Neuronal stem cell (in vitro differentiated cells): ENCODE measurements around the gene CD3D.

Experiments
- DNase-seq: peaks from one replicate; pipeline ENCODE4 v3.0.0-alpha.2; 2013; ENCODE audit warnings: low spot score
- H2AFZ ChIP-seq: one replicate; pipeline ENCODE4 v1.6.1; 2013; ENCODE audit warnings: mild to moderate bottlenecking, low read length, inconsistent platforms
- H2AK5ac ChIP-seq: 2 replicates; pipeline ENCODE4 v1.6.1; 2013; ENCODE audit warnings: low read depth, mild to moderate bottlenecking, inconsistent platforms, low read length, moderate library complexity, mixed read lengths
- H2BK120ac ChIP-seq: 2 replicates; pipeline ENCODE4 v1.6.1; 2013; ENCODE audit warnings: low read depth, mild to moderate bottlenecking, inconsistent platforms, low read length, moderate library complexity, mixed read lengths
- H2BK12ac ChIP-seq: one replicate; pipeline ENCODE4 v1.6.1; 2013; ENCODE audit warnings: low read length, inconsistent platforms
- H2BK15ac ChIP-seq: 2 replicates; pipeline ENCODE4 v1.6.1; 2013; ENCODE audit warnings: mild to moderate bottlenecking, low read length, inconsistent platforms, mixed read lengths
- H2BK5ac ChIP-seq: one replicate; pipeline ENCODE4 v1.6.1; 2013; ENCODE audit warnings: inconsistent platforms, mild to moderate bottlenecking, low read length, moderate library complexity
- H3K14ac ChIP-seq: one replicate; pipeline ENCODE4 v1.6.1; 2013; ENCODE audit warnings: low read length, inconsistent platforms
- H3K18ac ChIP-seq: 2 replicates; pipeline ENCODE4 v1.6.1; 2013; ENCODE audit warnings: low read length, inconsistent platforms
- H3K23ac ChIP-seq: 2 replicates; pipeline ENCODE4 v1.6.1; 2013; ENCODE audit warnings: low read depth, mild to moderate bottlenecking, mixed read lengths, low read length, inconsistent platforms; ENCODE audit not compliant: poor library complexity
- H3K27ac ChIP-seq: replicated peaks from 3 replicates; pipeline ENCODE4 v1.5.1; 2013; ENCODE audit warnings: low read length, inconsistent platforms
- H3K27me3 ChIP-seq, 3 experiments: 2 replicates each; pipeline ENCODE4 v1.6.1; 2013; ENCODE audit warnings: low read length in 3 of 3, mild to moderate bottlenecking in 2 of 3, inconsistent platforms in 1 of 3, low read depth in 1 of 3, mixed read lengths in 1 of 3, moderate library complexity in 1 of 3; ENCODE audit not compliant: control insufficient read depth in 3 of 3, insufficient read depth in 3 of 3
- H3K36me3 ChIP-seq, 2 donors: replicated peaks in 1 of 2; 2 replicates each; pipeline ENCODE4 v1.6.1; 2013; ENCODE audit warnings: low read length in 2 of 2; ENCODE audit not compliant: control insufficient read depth in 2 of 2, insufficient read depth in 2 of 2
- H3K4ac ChIP-seq: 2 replicates; pipeline ENCODE4 v1.6.1; 2013; ENCODE audit warnings: inconsistent platforms, mild to moderate bottlenecking, low read length, moderate library complexity
- H3K4me1 ChIP-seq, 2 donors: 1 replicate in 1 of 2; 2 replicates in 1 of 2; pipeline ENCODE4 v1.6.1; 2013; ENCODE audit warnings: low read length in 2 of 2, low read depth in 1 of 2; ENCODE audit not compliant: control insufficient read depth in 2 of 2, insufficient read depth in 1 of 2
- H3K4me2 ChIP-seq: one replicate; pipeline ENCODE4 v1.6.1; 2013; ENCODE audit warnings: mild to moderate bottlenecking, low read length, inconsistent platforms; ENCODE audit not compliant: insufficient read depth, poor library complexity, severe bottlenecking
- H3K4me3 ChIP-seq, 2 donors: 2 replicates each; pipeline ENCODE4 v1.5.1; 2013; ENCODE audit warnings: low read length in 2 of 2, mild to moderate bottlenecking in 2 of 2, inconsistent platforms in 1 of 2, moderate library complexity in 1 of 2
- H3K79me1 ChIP-seq: one replicate; pipeline ENCODE4 v1.6.1; 2013; ENCODE audit warnings: low read depth, mild to moderate bottlenecking, inconsistent platforms, low read length, moderate library complexity
- H3K9ac ChIP-seq: one replicate; pipeline ENCODE4 v1.6.1; 2013; ENCODE audit warnings: mild to moderate bottlenecking, low read depth, low read length, inconsistent platforms; ENCODE audit not compliant: poor library complexity
- H3K9me3 ChIP-seq, 2 donors: replicated peaks in 1 of 2; 2 replicates each; pipeline versions ENCODE3 to v1.6.1; 2013; ENCODE audit warnings: low read length in 2 of 2, mild to moderate bottlenecking in 2 of 2, inconsistent platforms in 1 of 2, low read depth in 1 of 2, mixed read lengths in 1 of 2, moderate library complexity in 1 of 2; ENCODE audit not compliant: control insufficient read depth in 2 of 2, insufficient read depth in 1 of 2
- H4K8ac ChIP-seq: one replicate; pipeline ENCODE4 v1.6.1; 2013; ENCODE audit warnings: low read depth, mild to moderate bottlenecking, inconsistent platforms, low read length, moderate library complexity
- H4K91ac ChIP-seq: one replicate; pipeline ENCODE4 v1.6.1; 2013; ENCODE audit warnings: low read length, low read depth, mild to moderate bottlenecking, inconsistent platforms; ENCODE audit not compliant: poor library complexity
- WGBS, 2 donors: extraction: QIAGEN DNeasy Blood & Tissue Kit; methylation state at CpG; one replicate each; pipeline ENCODE4 v1.1.7; 2013; ENCODE audit warnings: missing lambda C conversion rate in 2 of 2, mixed read lengths in 1 of 2; ENCODE audit not compliant: insufficient read length in 2 of 2, insufficient replicate concordance in 1 of 2; ENCODE audit errors: extremely low coverage in 2 of 2; 5-methylcytosine and 5-hydroxymethylcytosine counted together

Gene CD3D

GRCh38 chr11:118328745-118329144, 13.8 kb downstream of the CD3D start:
- H2AK5ac ChIP-seq = no peak overlapping the region
- no peak overlapping the region for H4K8ac ChIP-seq
- H3K14ac ChIP-seq = no peak overlapping the region
- no peak overlapping the region for H3K4me3 ChIP-seq
- no peak overlapping the region for H3K27ac ChIP-seq
- no peak overlapping the region for H2BK5ac ChIP-seq
- DNase-seq = no peak
- H3K36me3 ChIP-seq = no peaks in the 10 kb centered on the region
- no peaks in the 10 kb centered on the region for H3K27me3 ChIP-seq
- H3K9ac ChIP-seq = no peak overlapping the region
- no peaks in the 10 kb centered on the region for H3K4me1 ChIP-seq
- no peak overlapping the region for H2AFZ ChIP-seq
- no peak overlapping the region for H3K4ac ChIP-seq
- no peak overlapping the region for H2BK12ac ChIP-seq
- no peak overlapping the region for H3K4me2 ChIP-seq
- H3K18ac ChIP-seq = no peak overlapping the region
- no peak overlapping the region for H2BK15ac ChIP-seq
- H4K91ac ChIP-seq = no peak overlapping the region
- H2BK120ac ChIP-seq = no peak overlapping the region
- H3K79me1 ChIP-seq = no peaks in the 10 kb centered on the region
- no peak overlapping the region for H3K23ac ChIP-seq
- H3K9me3 ChIP-seq = peaks cover 0 to 1% of the 10 kb centered on the region in 2 donors

GRCh38 chr11:118325283-118325682, 17.2 kb downstream of the CD3D start:
- no peak overlapping the region for H2AK5ac ChIP-seq
- no peak overlapping the region for H2BK12ac ChIP-seq
- H3K4me2 ChIP-seq = no peak overlapping the region
- no peak overlapping the region for H2BK15ac ChIP-seq
- no peaks in the 10 kb centered on the region for H3K79me1 ChIP-seq
- H3K4me1 ChIP-seq = no peaks in the 10 kb centered on the region
- H3K36me3 ChIP-seq = no peaks in the 10 kb centered on the region
- H3K27me3 ChIP-seq = no peaks in the 10 kb centered on the region
- H4K8ac ChIP-seq = no peak overlapping the region
- H3K4me3 ChIP-seq = no peak overlapping the region
- no peak overlapping the region for H2AFZ ChIP-seq
- H2BK5ac ChIP-seq = no peak overlapping the region
- H3K23ac ChIP-seq = no peak overlapping the region
- no peak overlapping the region for H2BK120ac ChIP-seq
- no peak overlapping the region for H3K4ac ChIP-seq
- no peak for DNase-seq
- H3K14ac ChIP-seq = no peak overlapping the region
- no peak overlapping the region for H3K18ac ChIP-seq
- no peak overlapping the region for H3K27ac ChIP-seq
- H3K9ac ChIP-seq = no peak overlapping the region
- peaks cover 0 to 1% of the 10 kb centered on the region in 2 donors for H3K9me3 ChIP-seq
- H4K91ac ChIP-seq = no peak overlapping the region

- no peak overlapping the region for H2AFZ ChIP-seq
- peak overlapping the region; percentile 45 for H3K18ac ChIP-seq
- H2BK120ac ChIP-seq = no peak overlapping the region
- no peak overlapping the region for H3K4me2 ChIP-seq
- H3K4me1 ChIP-seq = no peaks in the 10 kb centered on the region
- no peak overlapping the region for H3K4me3 ChIP-seq
- H3K4ac ChIP-seq = no peak overlapping the region
- H4K8ac ChIP-seq = no peak overlapping the region
- no peak overlapping the region for H3K23ac ChIP-seq
- WGBS, 2 donors = no CpG with 5 or more reads among the region's 19 CpGs
- no peak for DNase-seq
- no peak overlapping the region for H2AK5ac ChIP-seq
- peaks cover 0 to 9% (median 0%) of the 10 kb centered on the region in 3 experiments for H3K27me3 ChIP-seq
- no peaks in the 10 kb centered on the region for H3K79me1 ChIP-seq
- H2BK5ac ChIP-seq = no peak overlapping the region
- peak overlapping the region; percentile 34 for H3K9ac ChIP-seq
- H3K14ac ChIP-seq = no peak overlapping the region
- H3K27ac ChIP-seq = no peak overlapping the region
- no peak overlapping the region for H2BK15ac ChIP-seq
- H4K91ac ChIP-seq = no peak overlapping the region
- H3K36me3 ChIP-seq = no peaks in the 10 kb centered on the region
- H3K9me3 ChIP-seq = peaks cover 0 to 1% of the 10 kb centered on the region in 2 donors
- H2BK12ac ChIP-seq = no peak overlapping the region
These were observed 19.8 kb downstream of the CD3D start for GRCh38 chr11:118322721-118323120.

- H3K4ac ChIP-seq = no peak overlapping the region
- no peak for DNase-seq
These were observed 21.0 kb downstream of the CD3D start for GRCh38 chr11:118321386-118322082.

More at GRCh38 chr11:118321386-118322082, 21.0 kb downstream of the CD3D start:
- H2BK12ac ChIP-seq = no peak overlapping the region
- no peak overlapping the region for H2AFZ ChIP-seq
- H3K4me1 ChIP-seq = peaks cover 0 to 4% of the 10 kb centered on the region in 2 donors
- H3K9ac ChIP-seq = no peak overlapping the region
- peaks cover 0 to 4% of the 10 kb centered on the region in 2 donors for H3K9me3 ChIP-seq
- no peaks in the 10 kb centered on the region for H3K36me3 ChIP-seq
- no peak overlapping the region for H3K18ac ChIP-seq
- no peak overlapping the region for H3K4me2 ChIP-seq
- H2AK5ac ChIP-seq = no peak overlapping the region
- no CpG with 5 or more reads among the region's 5 CpGs for WGBS, 2 donors
- H3K79me1 ChIP-seq = no peaks in the 10 kb centered on the region
- H4K91ac ChIP-seq = no peak overlapping the region
- H2BK5ac ChIP-seq = no peak overlapping the region
- H2BK15ac ChIP-seq = no peak overlapping the region
- no peak overlapping the region for H3K27ac ChIP-seq
- H3K4me3 ChIP-seq = no peak overlapping the region
- H4K8ac ChIP-seq = no peak overlapping the region
- H3K23ac ChIP-seq = no peak overlapping the region
- H3K14ac ChIP-seq = no peak overlapping the region
- no peak overlapping the region for H2BK120ac ChIP-seq
- H3K27me3 ChIP-seq = peaks cover 0 to 9% (median 0%) of the 10 kb centered on the region in 3 experiments
